DMS 273 treated with DMSO at 0.1 percent for 48 hours (cell line): ENCODE measurements around the gene POLR3GL.
A peak's percentile ranks its signal among the peaks of the same experiment; 100 is the strongest.
"Not testable (repeated sequence)": the region's sequence is repeated elsewhere in the genome, so short reads cannot be mapped to it uniquely, and the experiment has no call there.

Experiments
- DNase-seq: peaks from one replicate; lab custom pipeline; 2025; lab: John Stamatoyannopoulos, UW

Gene POLR3GL, protein sequence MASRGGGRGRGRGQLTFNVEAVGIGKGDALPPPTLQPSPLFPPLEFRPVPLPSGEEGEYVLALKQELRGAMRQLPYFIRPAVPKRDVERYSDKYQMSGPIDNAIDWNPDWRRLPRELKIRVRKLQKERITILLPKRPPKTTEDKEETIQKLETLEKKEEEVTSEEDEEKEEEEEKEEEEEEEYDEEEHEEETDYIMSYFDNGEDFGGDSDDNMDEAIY

GRCh38 chr1:145964328-145965118 is at the start of gene POLR3GL, which contains the start of gene ANKRD34A:
POLR3GL (plus strand) TSS chr1:145964690; CDS start chr1:145974866, 10,176 bp downstream.
ANKRD34A (minus strand) TSS chr1:145964575; CDS start chr1:145961759, 2,816 bp downstream.
- peak; percentile 81 for DNase-seq

GRCh38 chr1:145916745-145917144 is 47.7 kb upstream of the POLR3GL start:
- no peak for DNase-seq

DNA sequence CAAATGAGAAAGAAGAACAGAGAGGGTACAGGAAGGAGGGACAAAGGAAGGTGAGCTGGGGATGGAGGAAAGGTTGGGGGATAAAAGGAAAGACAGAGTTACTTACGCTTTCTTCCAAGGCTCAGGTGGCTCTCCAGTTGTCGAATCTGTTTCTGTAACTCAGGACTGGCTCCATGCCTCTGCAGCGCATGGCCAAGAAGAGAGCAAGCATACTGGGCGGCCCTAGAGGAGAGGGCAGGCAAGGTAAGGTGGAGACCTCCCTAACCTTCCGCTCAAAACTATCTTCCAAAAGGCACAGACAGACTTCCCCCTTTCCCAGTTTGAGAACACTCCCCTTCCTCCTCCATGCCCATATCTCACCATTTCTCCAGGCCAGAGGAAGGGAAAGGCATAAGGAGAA is 46.9 kb upstream of the POLR3GL start:
- DNase-seq, result no peak

DNA sequence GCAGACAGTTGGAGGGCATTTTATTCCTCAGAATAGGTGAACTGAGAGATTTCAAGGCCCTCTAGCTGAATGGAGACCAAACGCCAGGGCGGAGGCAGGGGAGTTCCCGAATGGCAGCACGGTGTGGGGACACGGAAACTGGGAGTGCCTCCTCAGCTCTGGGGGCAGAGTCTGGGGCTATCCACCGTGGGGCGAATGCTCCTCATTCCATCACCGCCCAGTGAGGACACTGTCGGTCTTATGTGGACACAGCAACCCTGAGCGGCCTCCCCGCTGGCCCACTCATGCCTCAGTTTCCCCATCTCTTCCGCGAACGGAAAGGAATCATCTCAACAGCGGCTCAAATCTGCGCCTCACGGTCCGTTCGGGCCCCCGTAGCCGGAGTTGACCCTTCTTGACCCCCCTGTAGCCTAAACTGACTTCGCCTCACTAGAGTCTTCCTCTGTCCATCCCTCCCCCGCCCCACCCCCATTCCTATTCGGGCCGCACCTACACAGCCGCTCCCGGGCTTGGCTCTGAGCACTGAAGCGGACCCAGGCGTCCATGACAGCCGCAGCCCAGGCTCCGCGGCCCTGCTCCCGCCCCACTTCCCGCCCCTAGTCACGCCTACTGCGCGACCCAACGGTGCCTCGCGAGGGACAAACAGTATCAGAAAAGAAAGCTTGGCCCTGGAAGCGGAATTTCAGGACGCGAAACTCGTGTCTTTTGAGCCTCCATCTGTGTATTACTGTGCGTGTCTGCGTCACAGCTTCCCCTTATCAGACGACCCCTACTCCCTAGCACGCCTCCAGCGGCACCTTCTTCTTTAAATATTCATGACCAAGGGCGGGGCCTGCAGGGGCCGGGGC is 46.1 kb upstream of the POLR3GL start, which contains the start of gene PEX11B:
TSS of gene PEX11B (minus strand) at position 574 of the 848 bp plus-strand sequence. CDS start at position 545, 29 bp downstream.
- peak; percentile 71 for DNase-seq

GRCh38 chr1:145918992-145919939 is 45.2 kb upstream of the POLR3GL start:
- DNase-seq, result no peak

DNA sequence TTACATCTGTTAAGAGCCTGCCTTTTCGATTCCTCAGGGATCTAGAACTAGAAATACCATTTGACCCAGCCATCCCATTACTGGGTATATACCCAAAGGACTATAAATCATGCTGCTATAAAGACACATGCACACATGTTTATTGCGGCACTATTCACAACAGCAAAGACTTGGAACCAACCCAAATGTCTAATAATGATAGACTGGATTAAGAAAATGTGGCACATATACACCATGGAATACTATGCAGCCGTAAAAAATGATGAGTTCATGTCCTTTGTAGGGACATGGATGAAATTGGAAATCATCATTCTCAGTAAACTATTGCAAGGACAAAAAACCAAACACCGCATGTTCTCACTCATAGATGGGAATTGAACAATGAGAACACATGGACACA is 44.2 kb upstream of the POLR3GL start:
- not testable (repeated sequence) for DNase-seq

DNA sequence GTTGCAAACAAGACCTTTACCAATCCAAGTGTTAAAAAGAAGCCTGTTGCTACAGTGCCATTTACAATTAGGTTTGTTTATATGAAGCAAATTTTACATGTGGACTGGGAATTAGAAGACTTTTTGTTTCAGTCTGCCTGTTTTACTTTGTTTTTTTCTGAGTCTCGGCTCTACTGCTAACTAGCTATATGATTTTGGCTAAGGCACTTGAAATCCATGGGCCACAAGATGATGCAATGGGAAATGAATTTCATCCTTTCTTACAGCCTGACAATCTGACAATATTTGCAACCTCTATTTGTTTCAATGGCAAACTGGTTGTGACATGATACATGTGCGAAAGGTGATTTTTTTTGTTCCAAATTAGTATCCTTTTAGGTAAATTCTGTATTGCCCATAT is 42.2 kb upstream of the POLR3GL start:
- DNase-seq, result no peak

DNA sequence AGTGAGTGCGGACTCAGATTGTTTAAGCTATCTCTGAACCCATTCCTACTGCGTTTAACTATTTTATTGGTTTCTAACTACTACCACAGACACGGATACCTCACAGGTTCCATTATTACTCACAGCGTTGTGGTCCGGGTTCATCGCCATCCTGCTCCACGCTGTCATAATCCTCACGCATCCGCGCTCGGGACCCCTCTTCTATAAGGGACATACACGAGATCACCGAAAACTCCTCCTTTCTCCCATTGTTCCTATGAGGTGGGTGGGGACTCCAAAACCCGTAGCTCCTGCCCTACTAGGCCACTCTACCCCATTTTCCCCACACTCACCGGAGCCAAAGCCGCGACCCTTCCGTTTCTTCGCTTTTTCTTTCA is 37.8 kb upstream of the POLR3GL start:
- no peak for DNase-seq

DNA sequence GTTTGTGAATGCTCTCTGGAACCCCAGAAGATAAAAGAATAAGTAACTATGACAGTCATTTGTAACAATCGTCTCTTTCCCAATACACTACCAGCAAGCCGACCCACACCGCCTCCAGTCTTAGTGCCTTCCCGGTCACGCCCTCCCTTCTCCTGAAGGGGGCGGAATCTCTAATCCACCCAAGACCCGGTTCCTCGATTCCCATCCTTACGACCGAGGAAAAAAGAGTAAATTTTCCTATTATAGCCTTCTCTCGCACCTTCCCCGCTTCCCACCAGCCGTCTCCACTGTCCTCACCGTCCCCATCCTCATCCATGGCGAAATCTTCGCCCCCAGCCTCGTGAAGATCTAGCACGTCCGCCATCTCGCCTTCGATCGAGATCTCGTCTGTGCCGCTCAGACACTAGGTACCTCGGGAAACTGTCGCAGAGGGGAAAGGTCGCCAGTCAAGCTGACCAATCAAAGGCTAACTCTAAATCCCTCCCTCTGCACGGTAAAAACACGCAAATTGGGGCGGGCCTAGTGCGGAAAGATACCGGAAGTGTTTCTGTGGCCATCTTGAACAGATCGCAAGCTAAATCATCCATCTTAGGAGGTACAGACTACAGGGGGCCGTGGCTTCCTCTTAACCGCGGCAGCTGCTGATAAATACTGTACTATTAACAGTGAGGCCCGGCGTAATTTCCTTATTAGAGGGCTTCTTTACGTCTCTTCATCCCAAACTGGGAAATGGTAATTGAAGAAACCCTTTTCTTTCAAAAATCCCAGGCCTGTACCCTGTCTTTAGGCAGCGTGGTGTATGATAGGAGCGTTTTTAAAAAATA is 37.2 kb upstream of the POLR3GL start, which contains the start of gene RBM8A:
TSS of gene RBM8A (minus strand) at position 422 of the 824 bp plus-strand sequence. CDS start at position 364, 58 bp downstream.
- DNase-seq, result peak; percentile 99

- DNase-seq, result no peak
Measured at GRCh38 chr1:145927916-145928643, 36.4 kb upstream of the POLR3GL start.

DNA sequence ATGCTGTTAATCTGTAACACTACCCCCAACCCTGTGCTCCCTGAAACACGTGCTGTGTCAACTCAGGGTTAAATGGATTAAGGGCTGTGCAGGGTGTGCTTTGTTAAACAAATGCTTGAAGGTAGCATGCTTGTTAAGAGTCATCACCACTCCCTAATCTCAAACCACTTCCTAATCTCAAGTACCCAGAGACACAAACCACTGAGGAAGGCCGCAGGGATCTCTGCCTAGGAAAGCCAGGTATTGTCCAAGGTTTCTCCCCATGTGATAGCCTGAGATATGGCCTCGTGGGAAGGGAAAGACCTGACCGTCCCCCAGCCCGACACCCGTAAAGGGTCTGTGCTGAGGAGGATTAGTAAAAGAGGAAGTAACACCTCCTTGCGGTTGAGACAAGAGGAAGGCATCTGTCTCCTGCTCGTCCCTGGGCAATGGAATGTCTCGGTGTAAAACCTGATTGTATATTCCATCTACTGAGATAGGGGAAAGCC is 31.9 kb upstream of the POLR3GL start:
- DNase-seq, result not testable (repeated sequence)

- DNase-seq, result no peak
Measured at GRCh38 chr1:145935708-145936107, 28.8 kb upstream of the POLR3GL start.

- DNase-seq, result no peak
Measured at GRCh38 chr1:145936247-145936646, 28.2 kb upstream of the POLR3GL start.

- DNase-seq, result no peak
Measured at GRCh38 chr1:145937436-145937835, 27.1 kb upstream of the POLR3GL start.

DNA sequence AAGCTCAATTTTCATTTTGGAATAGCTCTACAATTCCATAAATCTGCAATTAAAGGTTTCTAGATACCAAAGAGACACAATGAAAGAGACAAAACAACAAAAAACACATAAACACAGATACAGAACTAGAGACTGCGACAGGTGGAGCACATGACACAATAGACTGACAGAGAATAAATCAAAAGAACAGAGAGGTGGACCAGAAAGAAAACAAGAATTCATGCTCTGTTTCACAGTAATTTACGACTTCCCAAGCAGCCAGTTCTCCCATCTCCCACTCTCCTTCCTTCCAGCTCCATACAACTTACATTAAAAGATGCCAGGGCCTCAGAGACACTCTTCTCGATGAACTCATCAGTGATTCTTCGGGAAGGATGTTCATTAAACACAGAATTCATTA is 22.1 kb upstream of the POLR3GL start:
- no peak for DNase-seq

DNA sequence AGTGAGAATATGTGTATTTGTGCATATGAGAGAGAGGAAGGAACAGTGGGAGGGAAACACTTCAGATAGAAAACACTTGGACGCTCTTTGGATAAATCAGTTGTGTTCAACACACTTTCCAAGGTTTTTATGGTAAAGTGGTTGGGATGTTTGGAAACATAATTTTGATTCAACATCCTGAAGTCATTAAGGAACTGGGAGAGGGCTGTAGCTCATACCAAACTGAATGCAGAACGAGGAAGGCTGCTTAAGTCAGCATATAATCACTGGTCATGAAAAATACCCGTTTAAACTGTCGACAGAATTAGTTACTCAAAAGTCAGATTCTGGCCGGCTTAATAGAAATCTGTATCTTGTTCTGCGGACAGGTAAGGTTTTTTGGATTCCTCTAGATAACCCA is 21.6 kb upstream of the POLR3GL start:
- no peak for DNase-seq

- no peak for DNase-seq
Measured at GRCh38 chr1:145944532-145944931, 20.0 kb upstream of the POLR3GL start.

GRCh38 chr1:145946477-145946986 is 18.0 kb upstream of the POLR3GL start:
- no peak for DNase-seq

GRCh38 chr1:145947551-145947950 is 16.9 kb upstream of the POLR3GL start:
- DNase-seq, result no peak
